Astrocyte (in vitro differentiated cells and primary cell): ENCODE data around the gene SCIN. TPM values are rescaled to one million over a fixed set of nuclear protein-coding genes. Genes with fewer than 3 reads are reported as not detected.
A peak's percentile ranks its signal among the peaks of the same experiment; 100 is the strongest.
"Not testable (repeated sequence)": the region's sequence is repeated elsewhere in the genome, so short reads cannot be mapped to it uniquely, and the experiment has no call there.

ENCODE experiments used
- DNase-seq: peaks from one replicate; pipeline ENCODE4 v3.0.0-alpha.2; 2010; ENCODE audit warnings: low read depth
- FAIRE-seq: peaks from 2 replicates; lab custom pipeline; 2011; peaks lifted over from hg19 to GRCh38; lab: Jason Lieb, UNC
- H2AFZ ChIP-seq: 2 replicates; pipeline ENCODE4 v1.6.0; 2012; ENCODE audit warnings: low read depth, low read length, inconsistent platforms
- H3K27ac ChIP-seq: 2 replicates; pipeline ENCODE4 v1.5.1; 2011; ENCODE audit warnings: low read depth, low read length, inconsistent platforms
- H3K27me3 ChIP-seq: 2 replicates; pipeline ENCODE4 v1.6.0; 2011; ENCODE audit warnings: low read length, inconsistent platforms; ENCODE audit not compliant: insufficient read depth
- H3K36me3 ChIP-seq: 2 replicates; pipeline ENCODE4 v1.5.1; 2011; ENCODE audit warnings: low read length, inconsistent platforms; ENCODE audit not compliant: insufficient read depth
- H3K4me1 ChIP-seq: 2 replicates; pipeline ENCODE4 v1.5.1; 2011; ENCODE audit warnings: low read length, inconsistent platforms; ENCODE audit not compliant: insufficient read depth
- H3K4me2 ChIP-seq: 2 replicates; pipeline ENCODE4 v1.6.0; 2012; ENCODE audit warnings: low read length, inconsistent platforms
- H3K4me3 ChIP-seq: 2 replicates; pipeline ENCODE4 v1.5.1; 2011; ENCODE audit warnings: low read depth, mild to moderate bottlenecking, low read length, inconsistent platforms; ENCODE audit not compliant: insufficient read depth
- H3K79me2 ChIP-seq: 2 replicates; pipeline ENCODE4 v1.6.0; 2012; ENCODE audit warnings: mild to moderate bottlenecking, low read length, inconsistent platforms; ENCODE audit not compliant: insufficient read depth
- H3K9ac ChIP-seq: 2 replicates; pipeline ENCODE4 v1.6.0; 2012; ENCODE audit warnings: mild to moderate bottlenecking, low read length, inconsistent platforms
- H3K9me3 ChIP-seq: 2 replicates; pipeline ENCODE4 v1.5.1; 2012; ENCODE audit warnings: low read depth, mild to moderate bottlenecking, low read length, inconsistent platforms; ENCODE audit not compliant: insufficient read depth
- H4K20me1 ChIP-seq: 2 replicates; pipeline ENCODE4 v1.6.0; 2012; ENCODE audit warnings: low read length, inconsistent platforms; ENCODE audit not compliant: insufficient read depth
- H3K27ac Mint-ChIP-seq: one replicate; pipeline ENCODE4 v1.8.0; 2021; ENCODE audit warnings: mild to moderate bottlenecking, mixed read lengths; ENCODE audit not compliant: unreplicated experiment
- H3K27me3 Mint-ChIP-seq: one replicate; pipeline ENCODE4 v1.8.0; 2021; ENCODE audit warnings: low read depth, mixed read lengths; ENCODE audit not compliant: unreplicated experiment
- H3K36me3 Mint-ChIP-seq: one replicate; pipeline ENCODE4 v1.8.0; 2021; ENCODE audit warnings: low read depth, mixed read lengths; ENCODE audit not compliant: unreplicated experiment
- H3K4me1 Mint-ChIP-seq: one replicate; pipeline ENCODE4 v1.8.0; 2021; ENCODE audit warnings: low read depth, mixed read lengths; ENCODE audit not compliant: unreplicated experiment
- H3K4me3 Mint-ChIP-seq: one replicate; pipeline ENCODE4 v1.8.0; 2021; ENCODE audit warnings: mild to moderate bottlenecking, moderate library complexity, mixed read lengths; ENCODE audit not compliant: unreplicated experiment
- H3K9me3 Mint-ChIP-seq: one replicate; pipeline ENCODE4 v1.8.0; 2021; ENCODE audit warnings: mild to moderate bottlenecking, mixed read lengths; ENCODE audit not compliant: unreplicated experiment
- CTCF ChIP-seq: IDR thresholded peaks from 2 replicates; pipeline ENCODE4 v1.5.1; 2011; ENCODE audit warnings: low read depth, mild to moderate bottlenecking, inconsistent platforms, low read length, moderate library complexity; ENCODE audit not compliant: insufficient read depth
- EZH2 ChIP-seq: IDR thresholded peaks from 2 replicates; pipeline ENCODE4 v1.6.1; 2012; ENCODE audit warnings: mild to moderate bottlenecking, low read length, inconsistent platforms; ENCODE audit not compliant: insufficient read depth
- total RNA-seq: library from RNA; stranded (reverse); gene quantifications from 2 replicates; pipeline ENCODE4 v1.2.1, GENCODE V29; 2021

Gene SCIN
- total RNA-seq, 1 donor from 2014 or later = 0.27 TPM

- Histone ChIP-seq H4K20me1 (no peaks in the 10 kb centered on the region), H3K9me3 (no peaks in the 10 kb centered on the region), H3K4me3 (no peak overlapping the region), H3K4me2 (peak overlapping the region; percentile 6), H3K36me3 (no peaks in the 10 kb centered on the region), H3K27ac (no peak overlapping the region), H3K4me1 (peaks cover 6% of the 10 kb centered on the region), H3K9ac (no peak overlapping the region), H3K79me2 (no peaks in the 10 kb centered on the region), H2AFZ (no peak overlapping the region), H3K27me3 (no peaks in the 10 kb centered on the region)
- FAIRE-seq (no peak), DNase-seq (no peak)
- peaks cover 15% of the 10 kb centered on the region for H3K4me1 Mint-ChIP-seq
- H3K36me3 Mint-ChIP-seq = no peaks in the 10 kb centered on the region
- no peak overlapping the region for H3K27ac Mint-ChIP-seq
- no peaks in the 10 kb centered on the region for H3K9me3 Mint-ChIP-seq
- no peak overlapping the region for H3K4me3 Mint-ChIP-seq
- TF ChIP-seq EZH2 = no peak
- no peak for TF ChIP-seq CTCF
- H3K27me3 Mint-ChIP-seq = no peaks in the 10 kb centered on the region
Observed at GRCh38 chr7:12653110-12653509, 82.6 kb downstream of the SCIN start.

GRCh38 chr7:12653518-12653917 is 83.0 kb downstream of the SCIN start:
- Mint-ChIP-seq H3K9me3 (no peaks in the 10 kb centered on the region), H3K27ac (no peak overlapping the region), H3K4me3 (no peak overlapping the region), H3K4me1 (peaks cover 17% of the 10 kb centered on the region), H3K36me3 (no peaks in the 10 kb centered on the region), H3K27me3 (no peaks in the 10 kb centered on the region)
- Histone ChIP-seq H3K36me3 (no peaks in the 10 kb centered on the region), H4K20me1 (no peaks in the 10 kb centered on the region), H3K4me2 (peak overlapping the region; percentile 6), H3K4me3 (no peak overlapping the region), H3K9ac (no peak overlapping the region), H2AFZ (no peak overlapping the region), H3K27me3 (no peaks in the 10 kb centered on the region), H3K27ac (no peak overlapping the region), H3K9me3 (no peaks in the 10 kb centered on the region), H3K79me2 (no peaks in the 10 kb centered on the region), H3K4me1 (peaks cover 6% of the 10 kb centered on the region)
- FAIRE-seq (no peak), DNase-seq (peak; percentile 42)
- TF ChIP-seq CTCF = no peak

- no peak for FAIRE-seq
- Histone ChIP-seq H3K79me2 (no peaks in the 10 kb centered on the region), H3K36me3 (no peaks in the 10 kb centered on the region), H4K20me1 (no peaks in the 10 kb centered on the region), H3K9ac (no peak overlapping the region), H3K27me3 (no peaks in the 10 kb centered on the region), H3K4me1 (peaks cover 9% of the 10 kb centered on the region), H3K9me3 (no peaks in the 10 kb centered on the region), H3K4me2 (no peak overlapping the region), H3K27ac (no peak overlapping the region), H3K4me3 (no peak overlapping the region), H2AFZ (no peak overlapping the region)
- Mint-ChIP-seq H3K36me3 (no peaks in the 10 kb centered on the region), H3K27ac (no peak overlapping the region), H3K27me3 (no peaks in the 10 kb centered on the region), H3K4me1 (peaks cover 22% of the 10 kb centered on the region), H3K4me3 (no peak overlapping the region), H3K9me3 (no peaks in the 10 kb centered on the region)
- TF ChIP-seq EZH2 = no peak
- no peak for TF ChIP-seq CTCF
- no peak for DNase-seq
Observed at GRCh38 chr7:12655161-12655560, 84.6 kb downstream of the SCIN start.

- not testable (repeated sequence) for H2AFZ ChIP-seq, H3K36me3 Mint-ChIP-seq, H3K4me3 ChIP-seq, H3K27ac Mint-ChIP-seq, H3K36me3 ChIP-seq, H3K9me3 Mint-ChIP-seq, H3K79me2 ChIP-seq, H4K20me1 ChIP-seq, H3K9me3 ChIP-seq, H3K27me3 Mint-ChIP-seq, H3K4me3 Mint-ChIP-seq, H3K27me3 ChIP-seq
- peak; percentile 98 for DNase-seq
- Histone ChIP-seq H3K9ac (peak overlapping the region; percentile 53), H3K27ac (peak overlapping the region; percentile 52), H3K4me2 (peak overlapping the region; percentile 71), H3K4me1 (peaks cover 19% of the 10 kb centered on the region)
- H3K4me1 Mint-ChIP-seq = peaks cover 13% of the 10 kb centered on the region
- peak; percentile 82 for FAIRE-seq
Observed at GRCh38 chr7:12660423-12660822, 89.9 kb downstream of the SCIN start.
